ENCODE data around the gene CES2.

Gene CES2

DNA sequence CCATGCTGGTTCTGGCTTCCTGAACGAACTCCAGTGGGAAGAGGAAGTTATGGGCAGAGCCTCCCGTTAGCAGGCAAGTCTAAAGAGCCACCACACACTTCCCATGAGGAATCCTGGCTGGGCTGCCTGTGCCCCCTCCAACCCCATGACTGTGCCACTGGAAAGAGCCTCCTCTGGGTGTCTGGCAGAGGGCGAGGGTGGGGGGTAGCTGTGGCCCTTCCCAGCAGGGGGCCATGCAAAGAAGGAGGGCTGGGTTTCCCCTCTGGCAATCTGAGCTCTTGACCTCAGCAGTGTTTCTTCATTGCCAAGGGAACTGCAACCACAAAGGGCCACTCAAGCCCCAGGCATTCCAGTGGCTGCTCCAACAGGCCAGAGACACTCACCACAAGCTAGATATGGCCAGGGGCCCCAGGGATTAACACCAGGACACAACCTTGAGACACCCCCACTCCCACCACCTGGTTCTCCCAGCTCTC lies 8.3 kb upstream of the CES2 start:
- Histone ChIP-seq H3K9ac (ENCODE audit: low read length) (peak overlapping the region; percentile 55), H3K23ac (ENCODE audit: low read length in 2 of 2) (no peak overlapping the region), H2AK5ac (ENCODE audit: low read length, severe bottlenecking) (peak overlapping the region; percentile 29), H3K27ac (ENCODE audit: low read length, poor library complexity, severe bottlenecking) (peak overlapping the region; percentile 48), H2BK120ac (ENCODE audit: low read depth, low read length) (peak overlapping the region; percentile 7), H4K8ac (ENCODE audit: low read length) (peak overlapping the region; percentile 27), H3K14ac (ENCODE audit: low read length in 2 of 2) (no peak overlapping the region), H2AFZ (ENCODE audit: low read depth, low read length) (no peak overlapping the region), H2BK15ac (ENCODE audit: low read depth, poor library complexity, severe bottlenecking) (no peak overlapping the region), H3K4me3 (ENCODE audit: insufficient read depth in 1 of 2, low read depth in 1 of 2, low read length in 2 of 2) (no peak overlapping the region), H4K91ac (ENCODE audit: low read length) (no peak overlapping the region), H2BK12ac (ENCODE audit: low read length in 2 of 2) (peak overlapping the region; percentile 88 to 98), H3K36me3 (ENCODE audit: control insufficient read depth in 1 of 2, insufficient read depth in 2 of 2, low read depth in 1 of 2, low read length in 2 of 2) (peaks cover 7 to 18% of the 10 kb centered on the region in 2 experiments), H3K4ac (ENCODE audit: low read depth in 1 of 2, low read length in 2 of 2) (peak overlapping the region; percentile 54 to 88), H3K18ac (ENCODE audit: low read depth in 1 of 2, low read length in 2 of 2) (peak overlapping the region in 1 of 2 experiments; percentile 86), H3K79me1 (replicated peaks; ENCODE audit: low read length, poor library complexity, severe bottlenecking) (no peaks in the 10 kb centered on the region), H3K4me1 (ENCODE audit: control insufficient read depth, insufficient read depth, low read depth, low read length) (peaks cover 50% of the 10 kb centered on the region), H2BK5ac (ENCODE audit: low read depth, low read length, poor library complexity, severe bottlenecking) (no peak overlapping the region), H3K9me3 (ENCODE audit: control insufficient read depth, low read length) (no peaks in the 10 kb centered on the region), H3K4me2 (ENCODE audit: low read length, poor library complexity, severe bottlenecking) (no peak overlapping the region), H3K27me3 (ENCODE audit: control insufficient read depth in 1 of 2, insufficient read depth in 1 of 2, low read length in 2 of 2) (peaks cover 0 to 14% of the 10 kb centered on the region in 2 experiments)
- 27% methylated on average over 2 of the region's 3 CpGs for WGBS
- DNase-seq, result peak; percentile 97

DNA sequence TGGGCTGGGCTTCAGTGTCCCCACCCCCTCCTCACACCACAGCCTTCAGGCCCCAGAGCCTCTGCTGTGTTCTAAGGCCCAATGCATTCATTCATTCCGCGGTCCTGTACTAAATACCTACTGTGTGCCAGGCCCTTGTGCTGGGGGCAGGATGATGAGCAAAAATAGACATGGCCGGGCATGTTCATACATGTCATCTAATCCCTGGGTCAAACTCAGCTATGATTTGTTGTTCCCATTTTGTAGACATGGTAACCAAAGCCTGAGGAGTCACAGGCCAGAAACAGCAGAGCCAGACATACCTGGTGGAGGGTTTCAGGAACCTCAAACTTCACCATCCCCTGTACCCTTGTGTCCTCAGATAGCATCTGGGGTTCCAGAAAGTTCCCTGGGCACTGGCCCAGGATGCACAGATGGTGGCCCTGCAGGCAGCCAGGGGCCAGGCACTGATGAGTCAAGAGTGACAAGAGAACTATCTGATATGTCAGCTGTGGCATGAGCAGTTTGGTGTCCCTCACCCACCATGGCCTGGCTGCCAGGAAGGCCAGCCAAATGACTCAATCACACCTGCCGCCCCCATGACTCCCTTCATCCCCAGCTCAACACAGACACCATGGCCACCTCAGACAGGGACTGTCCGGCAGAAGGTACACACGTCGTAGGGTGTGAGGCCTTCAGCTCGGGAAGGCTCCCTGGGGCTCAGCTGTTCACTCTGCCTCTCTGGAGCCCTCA lies 7.2 kb upstream of the CES2 start:
- H3K4me3 ChIP-seq (ENCODE audit: insufficient read depth in 1 of 2, low read depth in 1 of 2, low read length in 2 of 2), result no peak overlapping the region
- peak; percentile 40 for DNase-seq
- H2AK5ac ChIP-seq (ENCODE audit: low read length, severe bottlenecking), result peak overlapping the region; percentile 87
- H3K9ac ChIP-seq (ENCODE audit: low read length), result peak overlapping the region; percentile 55
- H3K27me3 ChIP-seq (ENCODE audit: control insufficient read depth in 1 of 2, insufficient read depth in 1 of 2, low read length in 2 of 2), result peaks cover 0 to 12% of the 10 kb centered on the region in 2 experiments
- H3K79me1 ChIP-seq (replicated peaks; ENCODE audit: low read length, poor library complexity, severe bottlenecking), result no peaks in the 10 kb centered on the region
- peak overlapping the region; percentile 95 to 99 for H2BK12ac ChIP-seq (ENCODE audit: low read length in 2 of 2)
- no peaks in the 10 kb centered on the region for H3K9me3 ChIP-seq (ENCODE audit: control insufficient read depth, low read length)
- peak overlapping the region; percentile 79 for H4K8ac ChIP-seq (ENCODE audit: low read length)
- H3K4me2 ChIP-seq (ENCODE audit: low read length, poor library complexity, severe bottlenecking), result no peak overlapping the region
- no peak overlapping the region for H2BK5ac ChIP-seq (ENCODE audit: low read depth, low read length, poor library complexity, severe bottlenecking)
- H3K36me3 ChIP-seq (ENCODE audit: control insufficient read depth in 1 of 2, insufficient read depth in 2 of 2, low read depth in 1 of 2, low read length in 2 of 2), result peaks cover 15 to 21% of the 10 kb centered on the region in 2 experiments
- H3K18ac ChIP-seq (ENCODE audit: low read depth in 1 of 2, low read length in 2 of 2), result peak overlapping the region; percentile 52 to 67
- peak overlapping the region; percentile 86 for H2BK120ac ChIP-seq (ENCODE audit: low read depth, low read length)
- WGBS, result 89% methylated on average over 8 of the region's 8 CpGs
- no peak overlapping the region for H3K27ac ChIP-seq (ENCODE audit: low read length, poor library complexity, severe bottlenecking)
- no peak overlapping the region for H3K23ac ChIP-seq (ENCODE audit: low read length in 2 of 2)
- H3K14ac ChIP-seq (ENCODE audit: low read length in 2 of 2), result peak overlapping the region in 1 of 2 experiments; percentile 46
- H2BK15ac ChIP-seq (ENCODE audit: low read depth, poor library complexity, severe bottlenecking), result no peak overlapping the region
- peak overlapping the region in 1 of 2 experiments; percentile 88 for H3K4ac ChIP-seq (ENCODE audit: low read depth in 1 of 2, low read length in 2 of 2)
- no peak overlapping the region for H2AFZ ChIP-seq (ENCODE audit: low read depth, low read length)
- peak overlapping the region; percentile 87 for H4K91ac ChIP-seq (ENCODE audit: low read length)
- H3K4me1 ChIP-seq (ENCODE audit: control insufficient read depth, insufficient read depth, low read depth, low read length), result peaks cover 54% of the 10 kb centered on the region

DNA sequence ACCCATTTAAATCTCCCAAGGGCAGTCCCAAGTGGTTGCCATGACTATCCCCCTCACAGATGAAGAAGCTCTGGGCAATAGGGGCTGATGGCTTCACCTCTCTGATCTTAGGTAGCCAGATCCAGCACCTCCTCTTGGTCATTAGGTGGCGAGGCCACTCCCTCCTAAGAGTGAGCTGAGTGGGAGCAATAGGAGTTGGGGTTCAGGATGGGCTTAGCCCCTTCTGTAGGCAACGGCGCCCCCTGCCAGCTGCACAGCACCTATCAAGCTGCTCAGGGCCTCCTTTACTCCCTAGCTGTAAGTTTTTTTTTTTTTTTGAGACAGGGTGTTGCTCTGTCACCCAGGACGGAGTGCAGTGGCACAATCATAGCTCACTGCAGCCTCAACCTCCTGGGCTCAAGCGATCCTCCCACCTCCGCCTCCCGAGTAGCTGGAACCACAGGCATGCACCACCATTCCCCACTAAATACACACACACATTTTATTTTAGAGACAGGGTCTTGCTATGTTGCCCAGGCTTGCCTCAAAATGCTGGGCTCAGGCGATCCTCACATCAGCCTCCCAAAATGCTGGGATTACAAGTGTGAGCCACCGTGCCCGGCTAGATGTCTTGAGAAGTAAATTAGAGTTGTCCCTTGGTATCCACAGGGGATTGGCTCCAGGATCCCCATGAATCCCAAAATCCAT lies 6.5 kb upstream of the CES2 start:
- Histone ChIP-seq H2BK15ac (ENCODE audit: low read depth, poor library complexity, severe bottlenecking) (peak overlapping the region; percentile 93), H2AFZ (ENCODE audit: low read depth, low read length) (no peak overlapping the region), H3K9me3 (ENCODE audit: control insufficient read depth, low read length) (no peaks in the 10 kb centered on the region), H3K79me1 (replicated peaks; ENCODE audit: low read length, poor library complexity, severe bottlenecking) (peaks cover 6% of the 10 kb centered on the region), H4K8ac (ENCODE audit: low read length) (no peak overlapping the region), H2BK120ac (ENCODE audit: low read depth, low read length) (no peak overlapping the region), H3K9ac (ENCODE audit: low read length) (peak overlapping the region; percentile 55), H3K4me3 (ENCODE audit: insufficient read depth in 1 of 2, low read depth in 1 of 2, low read length in 2 of 2) (no peak overlapping the region), H4K91ac (ENCODE audit: low read length) (peak overlapping the region; percentile 28), H3K36me3 (ENCODE audit: control insufficient read depth in 1 of 2, insufficient read depth in 2 of 2, low read depth in 1 of 2, low read length in 2 of 2) (peaks cover 14 to 15% of the 10 kb centered on the region in 2 experiments), H3K14ac (ENCODE audit: low read length in 2 of 2) (no peak overlapping the region), H2BK12ac (ENCODE audit: low read length in 2 of 2) (peak overlapping the region; percentile 95 to 99), H3K4ac (ENCODE audit: low read depth in 1 of 2, low read length in 2 of 2) (peak overlapping the region in 1 of 2 experiments; percentile 46), H3K23ac (ENCODE audit: low read length in 2 of 2) (no peak overlapping the region), H3K4me1 (ENCODE audit: control insufficient read depth, insufficient read depth, low read depth, low read length) (peaks cover 55% of the 10 kb centered on the region), H2AK5ac (ENCODE audit: low read length, severe bottlenecking) (peak overlapping the region; percentile 87), H3K4me2 (ENCODE audit: low read length, poor library complexity, severe bottlenecking) (no peak overlapping the region), H3K27ac (ENCODE audit: low read length, poor library complexity, severe bottlenecking) (no peak overlapping the region), H3K18ac (ENCODE audit: low read depth in 1 of 2, low read length in 2 of 2) (peak overlapping the region in 1 of 2 experiments; percentile 52), H3K27me3 (ENCODE audit: control insufficient read depth in 1 of 2, insufficient read depth in 1 of 2, low read length in 2 of 2) (peaks cover 0 to 9% of the 10 kb centered on the region in 2 experiments), H2BK5ac (ENCODE audit: low read depth, low read length, poor library complexity, severe bottlenecking) (no peak overlapping the region)
- peak; percentile 55 for DNase-seq
- WGBS, result 85% methylated on average over 8 of the region's 10 CpGs

DNA sequence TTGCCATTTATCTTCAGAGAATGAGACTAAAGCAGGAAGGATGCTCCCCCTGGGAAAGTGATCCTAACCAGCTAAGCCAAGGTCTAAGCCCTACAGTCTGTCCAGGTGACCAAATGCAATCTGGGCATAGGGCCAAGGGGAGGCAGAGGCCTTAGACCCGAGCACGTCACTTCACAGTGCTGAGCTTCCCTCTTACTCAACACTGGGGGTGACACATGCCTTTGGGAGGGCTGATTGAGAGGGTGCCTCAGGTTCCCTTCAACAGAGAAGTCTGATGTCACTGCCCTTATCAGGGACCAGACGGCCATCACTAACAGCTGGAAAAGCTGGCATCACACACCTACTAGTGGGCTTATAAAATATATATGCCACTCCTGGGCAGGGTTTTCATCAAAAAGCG lies 5.1 kb upstream of the CES2 start:
- Histone ChIP-seq H3K4ac (ENCODE audit: low read depth in 1 of 2, low read length in 2 of 2) (no peak overlapping the region), H3K23ac (ENCODE audit: low read length in 2 of 2) (no peak overlapping the region), H3K9me3 (ENCODE audit: control insufficient read depth, low read length) (no peaks in the 10 kb centered on the region), H2AK5ac (ENCODE audit: low read length, severe bottlenecking) (no peak overlapping the region), H2BK15ac (ENCODE audit: low read depth, poor library complexity, severe bottlenecking) (no peak overlapping the region), H4K8ac (ENCODE audit: low read length) (no peak overlapping the region), H3K79me1 (replicated peaks; ENCODE audit: low read length, poor library complexity, severe bottlenecking) (peaks cover 8% of the 10 kb centered on the region), H2BK5ac (ENCODE audit: low read depth, low read length, poor library complexity, severe bottlenecking) (no peak overlapping the region), H2BK120ac (ENCODE audit: low read depth, low read length) (no peak overlapping the region), H3K27ac (ENCODE audit: low read length, poor library complexity, severe bottlenecking) (no peak overlapping the region), H3K14ac (ENCODE audit: low read length in 2 of 2) (no peak overlapping the region), H4K91ac (ENCODE audit: low read length) (no peak overlapping the region), H3K4me3 (ENCODE audit: insufficient read depth in 1 of 2, low read depth in 1 of 2, low read length in 2 of 2) (no peak overlapping the region), H3K18ac (ENCODE audit: low read depth in 1 of 2, low read length in 2 of 2) (no peak overlapping the region), H3K9ac (ENCODE audit: low read length) (no peak overlapping the region), H2AFZ (ENCODE audit: low read depth, low read length) (no peak overlapping the region), H3K4me2 (ENCODE audit: low read length, poor library complexity, severe bottlenecking) (no peak overlapping the region), H3K27me3 (ENCODE audit: control insufficient read depth in 1 of 2, insufficient read depth in 1 of 2, low read length in 2 of 2) (peaks cover 0 to 4% of the 10 kb centered on the region in 2 experiments), H3K4me1 (ENCODE audit: control insufficient read depth, insufficient read depth, low read depth, low read length) (peaks cover 46% of the 10 kb centered on the region), H3K36me3 (ENCODE audit: control insufficient read depth in 1 of 2, insufficient read depth in 2 of 2, low read depth in 1 of 2, low read length in 2 of 2) (peaks cover 14 to 15% of the 10 kb centered on the region in 2 experiments), H2BK12ac (ENCODE audit: low read length in 2 of 2) (no peak overlapping the region)
- 91% methylated on average over 3 of the region's 4 CpGs for WGBS
- peak; percentile 63 for DNase-seq

Measured in mesenchymal stem cell (in vitro differentiated cells and primary cell).